SIG-M5 (cell line): ENCODE results near the gene EIF4A3.
"Not testable (repeated sequence)": the region's sequence is repeated elsewhere in the genome, so short reads cannot be mapped to it uniquely, and the experiment has no call there.

ENCODE experiments used
- DNase-seq: peaks from one replicate; lab custom pipeline; 2025; lab: John Stamatoyannopoulos, UW

The EIF4A3 gene

DNA sequence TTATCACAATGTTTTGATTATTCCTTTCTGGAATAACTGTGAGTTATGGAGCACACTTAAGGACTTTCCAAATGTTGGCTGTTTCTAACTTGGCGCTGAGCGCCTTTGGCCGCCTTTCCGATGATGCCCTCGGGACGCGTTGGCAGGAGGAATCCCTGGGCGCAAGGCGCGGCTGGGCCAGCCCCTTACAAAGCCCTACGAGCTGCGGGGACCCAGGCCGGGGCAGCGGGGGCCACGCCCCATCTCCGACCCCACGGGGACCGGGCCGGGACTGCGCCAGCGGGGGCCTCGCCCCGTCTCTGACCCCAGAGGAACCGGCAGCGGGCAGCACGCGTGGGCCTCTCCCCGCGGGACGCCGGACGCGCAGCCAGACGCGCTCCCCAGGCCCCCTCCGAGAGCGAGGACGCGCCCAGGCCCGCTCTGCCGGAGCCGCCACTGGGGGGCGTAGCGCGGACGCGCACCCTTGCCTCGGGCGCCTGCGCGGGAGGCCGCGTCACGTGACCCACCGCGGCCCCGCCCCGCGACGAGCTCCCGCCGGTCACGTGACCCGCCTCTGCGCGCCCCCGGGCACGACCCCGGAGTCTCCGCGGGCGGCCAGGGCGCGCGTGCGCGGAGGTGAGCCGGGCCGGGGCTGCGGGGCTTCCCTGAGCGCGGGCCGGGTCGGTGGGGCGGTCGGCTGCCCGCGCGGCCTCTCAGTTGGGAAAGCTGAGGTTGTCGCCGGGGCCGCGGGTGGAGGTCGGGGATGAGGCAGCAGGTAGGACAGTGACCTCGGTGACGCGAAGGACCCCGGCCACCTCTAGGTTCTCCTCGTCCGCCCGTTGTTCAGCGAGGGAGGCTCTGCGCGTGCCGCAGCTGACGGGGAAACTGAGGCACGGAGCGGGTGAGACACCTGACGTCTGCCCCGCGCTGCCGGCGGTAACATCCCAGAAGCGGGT, 45.6 kb downstream of the EIF4A3 start, which contains the start of gene GAA:
Gene GAA (plus strand): TSS at position 571 of the 935 bp plus-strand sequence. CDS start 3,006 bp downstream, outside the sequence.
- DNase-seq, result no peak

DNA sequence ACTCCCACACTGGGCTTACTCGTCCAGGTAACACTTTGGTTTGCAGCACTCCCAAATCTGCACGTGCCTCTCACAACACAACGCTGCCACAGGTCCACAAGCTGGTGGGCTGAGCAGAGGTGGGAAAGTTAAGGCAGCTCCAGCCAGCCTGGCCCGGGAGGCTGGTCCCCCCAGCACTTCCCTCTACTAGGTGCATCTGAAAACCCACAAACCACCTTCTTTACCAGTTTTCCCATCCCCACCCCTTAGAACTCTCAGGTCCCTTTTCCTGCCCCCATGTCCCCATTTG, 46.9 kb downstream of the EIF4A3 start:
- DNase-seq, result no peak

DNA sequence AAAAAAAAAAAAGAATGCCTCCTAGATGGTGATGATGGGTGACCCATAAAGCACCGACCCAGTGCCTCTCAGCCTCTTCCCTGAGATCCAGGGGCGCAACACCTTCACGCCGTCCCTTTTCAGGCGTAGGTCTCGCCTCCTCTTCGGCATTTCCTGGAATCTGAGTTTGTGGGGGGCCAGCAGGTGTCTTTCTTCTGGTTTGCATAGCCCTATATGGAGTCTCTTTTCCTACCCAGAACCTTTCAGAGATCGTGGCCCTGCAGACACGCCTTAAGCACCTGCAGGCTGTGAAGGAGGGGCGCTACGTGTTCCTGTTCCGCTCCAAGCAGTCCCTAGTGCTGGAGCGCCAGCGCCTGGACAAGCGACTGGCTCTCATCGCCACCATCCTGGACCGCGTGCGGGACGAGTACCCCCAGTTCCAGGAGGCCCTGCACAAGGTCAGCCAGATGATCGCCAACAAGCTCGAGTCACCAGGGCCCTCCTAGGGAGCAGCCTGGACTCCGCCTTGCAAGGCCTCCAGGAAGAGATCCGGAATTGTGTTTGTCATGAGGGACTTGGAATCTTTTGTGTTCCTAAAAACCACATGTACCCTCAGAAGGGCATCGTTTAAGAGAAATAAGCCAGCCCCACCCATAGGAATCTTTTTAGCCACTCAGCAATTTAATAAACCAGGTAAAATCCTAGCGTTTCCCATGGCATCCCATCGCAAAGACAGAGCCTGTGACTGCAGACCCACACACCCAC, 47.5 kb downstream of the EIF4A3 start:
- DNase-seq, result no peak

DNA sequence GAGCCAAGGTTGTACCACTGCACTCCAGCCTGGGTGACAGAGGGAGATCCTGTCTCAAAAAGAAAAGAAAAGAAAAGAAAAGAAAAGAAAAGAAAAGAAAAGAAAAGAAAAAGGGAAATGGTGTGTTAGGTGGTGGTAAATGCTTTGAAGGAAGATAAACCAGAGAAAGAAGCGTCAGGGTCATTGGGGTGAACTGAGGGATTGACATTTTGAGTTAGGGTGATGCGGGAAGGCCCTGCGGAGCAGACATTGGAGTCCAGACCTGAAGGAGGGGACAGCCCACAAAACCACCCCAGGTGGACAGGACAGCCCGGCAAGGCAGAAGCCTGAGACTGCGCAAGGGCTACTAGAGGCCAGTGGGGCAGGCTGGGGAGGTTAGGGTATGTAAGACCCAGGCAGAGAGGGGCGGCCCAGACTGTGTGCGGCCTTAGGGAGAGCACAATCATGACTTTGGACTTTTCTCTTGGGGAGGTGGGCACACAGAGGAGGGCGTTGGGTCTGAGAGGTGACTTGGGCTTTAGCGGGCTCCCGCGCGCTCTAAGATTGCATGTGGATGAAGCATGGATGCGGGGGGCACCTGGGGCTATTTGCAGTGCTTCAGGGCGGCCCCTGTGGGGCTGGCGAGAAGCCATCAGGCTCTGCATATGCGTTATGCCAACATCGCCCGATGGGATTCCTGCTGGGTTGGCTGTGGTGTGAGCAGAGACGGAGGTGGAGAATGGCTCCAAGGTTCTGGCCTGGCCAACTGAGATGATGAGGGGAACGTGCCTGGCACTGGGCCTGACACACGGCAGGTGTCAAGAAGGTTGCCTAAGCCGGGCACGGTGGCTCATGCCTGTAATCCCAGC, 48.9 kb downstream of the EIF4A3 start:
- no peak for DNase-seq

DNA sequence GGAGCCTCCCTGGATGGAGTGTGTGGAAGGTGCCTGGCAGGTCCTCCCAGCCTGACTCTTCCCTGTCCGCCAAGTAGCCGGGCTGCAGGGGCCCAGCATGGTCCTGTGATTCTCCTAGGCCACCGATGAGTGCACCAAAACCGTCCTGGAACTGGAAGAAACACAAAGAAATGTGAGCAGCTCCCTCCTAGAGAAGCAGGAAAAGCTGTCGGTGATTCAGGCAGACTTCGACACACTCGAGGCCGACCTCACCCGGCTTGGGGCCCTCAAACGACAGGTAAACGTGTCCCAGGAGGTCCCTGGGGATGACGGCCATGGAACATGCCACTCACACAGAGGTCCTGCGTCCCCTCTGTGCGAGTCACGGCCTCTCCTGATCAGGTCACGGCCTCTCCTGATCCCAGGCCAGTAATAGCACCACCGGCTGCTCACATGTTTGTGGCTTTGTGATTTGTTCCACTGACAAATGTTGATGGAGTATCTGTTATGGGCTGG, 49.8 kb downstream of the EIF4A3 start:
- no peak for DNase-seq

DNA sequence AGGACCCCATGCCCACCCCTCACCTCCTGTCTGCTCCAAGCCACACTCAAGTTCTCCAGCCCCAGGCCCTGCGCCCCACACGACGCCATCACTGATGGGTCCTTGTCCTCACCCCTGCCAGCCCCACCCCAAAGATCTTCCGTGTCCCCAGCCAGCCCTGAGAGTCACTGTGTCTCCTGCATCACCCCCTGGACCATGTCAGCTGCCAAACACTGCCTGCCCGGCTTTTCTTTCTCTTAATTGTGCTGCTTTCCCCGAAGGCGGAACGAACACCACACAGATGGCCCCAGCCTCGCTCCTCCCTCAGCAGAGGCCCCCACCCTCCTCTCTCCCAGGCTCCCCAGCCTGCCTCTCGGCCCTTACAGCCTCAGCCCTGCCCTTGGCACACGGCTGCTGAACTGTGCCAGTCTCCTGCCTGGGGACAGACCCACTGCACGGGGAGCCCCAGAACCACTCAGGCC, 50.3 kb downstream of the EIF4A3 start:
- no peak for DNase-seq

DNA sequence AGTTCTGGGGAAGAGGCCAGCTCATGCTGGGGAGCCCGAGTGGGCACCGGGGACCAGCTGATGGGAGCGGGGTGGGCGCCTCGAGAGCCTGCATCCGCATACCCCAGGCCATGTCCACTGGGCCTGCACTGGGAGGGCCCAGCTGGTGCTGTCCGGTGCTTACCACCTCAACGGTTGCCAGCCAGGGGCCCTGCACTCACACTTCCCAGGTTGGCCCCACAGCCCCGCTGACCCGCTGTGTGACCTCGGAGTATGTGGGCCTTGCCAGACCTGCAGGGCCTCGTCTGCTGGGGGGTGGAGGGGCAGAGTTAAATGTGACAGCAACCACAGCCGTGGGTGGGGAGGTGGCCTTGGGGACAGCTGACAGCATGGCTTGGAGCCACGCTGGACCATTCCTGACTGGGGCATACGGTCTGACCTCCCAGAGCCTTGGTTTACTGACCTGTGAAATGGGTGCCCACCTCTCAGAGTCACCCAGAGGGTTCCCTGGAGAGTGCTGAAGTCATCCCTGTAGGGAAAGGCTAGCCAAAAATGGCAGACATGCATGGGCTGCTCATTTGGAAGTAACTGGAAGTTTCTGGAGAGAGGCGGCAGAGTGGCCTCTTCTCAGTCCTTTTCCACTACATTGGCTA, 51.0 kb downstream of the EIF4A3 start:
- no peak for DNase-seq

DNA sequence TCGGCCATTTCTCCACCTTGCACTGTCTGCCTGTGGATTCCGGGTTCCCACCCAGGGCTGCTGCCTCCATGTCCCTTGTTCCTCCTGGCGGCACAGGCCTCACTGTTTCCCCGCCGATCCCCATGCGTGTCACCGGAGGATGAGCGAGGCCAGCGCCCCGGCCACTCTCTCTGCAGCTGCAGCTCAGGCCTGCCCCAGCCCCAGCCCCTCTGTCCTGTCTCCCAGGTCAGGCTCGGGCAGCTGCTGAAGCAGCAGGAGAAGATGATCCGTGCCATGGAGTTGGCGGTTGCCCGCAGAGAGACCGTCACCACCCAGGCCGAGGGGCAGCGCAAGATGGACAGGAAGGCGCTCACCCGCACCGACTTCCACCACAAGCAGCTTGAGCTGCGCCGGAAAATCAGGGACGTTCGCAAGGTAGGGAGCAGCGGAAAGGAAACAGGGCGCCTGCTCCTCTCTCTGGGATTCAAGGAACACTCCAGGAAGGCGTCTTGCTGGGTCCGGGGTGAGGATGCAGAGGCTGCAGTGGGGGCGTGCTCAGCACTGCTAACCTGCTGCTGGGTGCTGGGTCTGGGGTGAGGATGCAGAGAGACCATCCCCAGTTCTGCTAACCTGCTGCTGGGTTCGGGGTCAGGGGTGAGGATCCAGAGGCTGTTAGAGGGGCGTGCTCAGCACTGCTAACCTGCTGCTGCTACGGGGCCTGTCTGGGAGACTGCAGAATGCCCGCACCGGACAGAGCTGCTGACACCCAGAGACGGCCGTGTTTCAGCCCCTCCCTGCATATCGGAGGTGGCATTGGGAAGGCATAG, 51.7 kb downstream of the EIF4A3 start:
- no peak for DNase-seq

DNA sequence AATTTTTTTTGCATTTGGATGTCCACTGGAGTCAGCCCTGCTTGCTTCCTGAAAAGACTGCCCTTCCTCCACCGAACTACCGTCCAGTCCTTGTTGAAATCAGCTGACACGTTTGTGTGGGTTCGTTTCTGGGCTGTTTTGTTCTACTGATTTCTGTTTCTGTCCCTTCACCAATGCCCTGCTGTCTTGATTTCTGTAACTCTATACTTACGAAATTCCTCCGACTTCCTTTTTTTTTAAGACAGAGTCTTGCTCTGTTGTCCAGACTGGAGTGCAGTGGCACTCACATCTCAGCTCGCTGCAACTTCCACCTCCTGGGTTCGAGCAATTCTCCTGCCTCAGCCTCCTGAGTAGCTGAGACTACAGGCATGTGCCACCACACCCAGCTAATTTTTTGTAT, 54.0 kb downstream of the EIF4A3 start:
- DNase-seq, result peak; percentile 77

DNA sequence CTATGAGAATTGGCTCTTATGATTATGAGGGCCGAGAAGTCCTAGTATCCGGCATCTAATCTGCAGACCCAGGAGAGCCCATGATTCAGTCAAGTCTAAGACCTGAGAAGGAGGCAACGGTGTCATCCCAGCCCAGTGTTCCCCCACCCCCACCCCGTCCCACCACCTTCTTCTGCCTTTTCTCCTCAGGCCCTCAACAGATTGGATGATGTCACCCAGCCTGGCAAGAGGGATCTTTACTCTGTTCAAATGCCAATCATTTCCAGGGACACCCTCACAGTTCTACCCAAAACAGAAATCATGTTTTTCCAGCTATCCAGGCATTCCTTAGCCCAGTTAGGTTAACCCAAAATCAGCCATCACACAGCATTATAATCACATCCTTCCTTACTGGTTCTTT, 55.6 kb downstream of the EIF4A3 start:
- no peak for DNase-seq

DNA sequence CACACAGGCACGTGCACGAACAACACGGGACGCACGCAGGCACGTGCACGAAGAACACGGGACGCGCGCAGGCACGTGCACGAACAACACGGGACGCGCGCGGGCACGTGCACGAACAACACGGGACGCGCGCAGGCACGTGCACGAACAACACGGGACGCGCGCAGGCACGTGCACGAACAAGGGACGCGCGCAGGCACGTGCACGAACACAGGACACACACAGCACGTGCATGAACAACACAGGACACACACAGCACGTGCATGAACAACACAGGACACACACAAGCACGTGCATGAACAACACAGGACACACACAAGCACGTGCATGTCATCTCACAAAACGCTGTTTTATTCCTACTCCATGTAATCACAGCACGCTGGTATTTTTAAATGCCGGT, 56.8 kb downstream of the EIF4A3 start:
- not testable (repeated sequence) for DNase-seq

DNA sequence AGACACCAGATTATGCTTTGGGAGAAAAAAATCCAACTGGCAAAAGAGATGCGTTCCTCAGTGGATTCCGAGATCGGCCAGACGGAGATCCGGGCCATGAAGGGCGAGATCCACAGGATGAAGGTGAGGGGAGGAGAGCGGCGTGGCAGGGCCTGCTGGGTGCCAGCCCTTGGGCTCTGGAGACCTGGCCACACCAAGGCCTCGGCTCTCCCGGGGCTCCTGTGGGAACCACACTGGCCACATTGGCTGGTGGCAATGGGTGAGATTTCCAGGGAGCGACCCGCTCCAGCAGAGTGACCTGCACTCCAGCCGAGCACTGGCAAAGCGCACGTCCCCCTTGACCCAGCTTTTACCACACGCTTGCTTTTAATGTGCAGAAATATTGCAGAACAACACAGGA, 57.2 kb downstream of the EIF4A3 start:
- no peak for DNase-seq

DNA sequence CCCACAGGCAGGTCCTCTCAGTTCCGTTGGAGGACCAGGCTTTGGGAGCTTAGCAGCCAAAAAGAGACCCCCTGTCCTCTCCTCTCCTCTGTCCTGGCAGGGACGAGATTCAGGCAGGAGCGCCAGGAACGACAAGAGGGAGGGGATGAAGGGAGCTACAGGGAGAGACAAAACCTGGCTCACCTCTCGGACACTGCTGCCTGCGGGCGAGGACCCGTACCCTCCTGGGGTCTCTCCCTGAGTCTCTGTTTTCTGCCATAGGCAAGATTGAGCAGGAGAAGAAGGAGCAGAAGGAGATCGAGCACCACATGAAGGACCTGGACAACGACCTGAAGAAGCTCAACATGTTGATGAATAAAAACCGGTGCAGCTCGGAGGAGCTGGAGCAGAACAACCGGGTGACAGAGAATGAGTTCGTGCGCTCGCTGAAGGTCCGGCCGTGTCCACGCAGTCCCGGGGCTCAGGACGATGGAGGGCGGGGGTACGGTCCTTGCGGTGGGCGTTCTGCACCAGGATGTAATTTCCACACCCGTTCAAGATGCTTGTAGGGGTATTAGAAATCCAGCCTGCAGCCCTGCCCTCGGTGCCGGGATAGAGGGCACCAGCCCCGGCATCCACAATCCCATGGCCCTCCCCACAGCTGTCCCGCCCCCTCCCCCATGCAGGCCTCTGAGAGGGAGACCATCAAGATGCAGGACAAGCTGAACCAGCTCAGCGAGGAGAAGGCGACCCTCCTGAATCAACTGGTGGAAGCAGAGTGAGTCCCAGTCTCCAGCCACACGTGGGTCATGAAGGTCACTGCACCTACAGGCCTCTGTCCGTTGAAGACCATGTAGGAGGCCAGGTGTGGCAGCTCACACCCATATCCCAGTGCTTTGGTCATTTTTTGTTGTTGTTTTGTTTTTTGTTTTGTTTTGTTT, 59.3 kb downstream of the EIF4A3 start:
- no peak for DNase-seq

DNA sequence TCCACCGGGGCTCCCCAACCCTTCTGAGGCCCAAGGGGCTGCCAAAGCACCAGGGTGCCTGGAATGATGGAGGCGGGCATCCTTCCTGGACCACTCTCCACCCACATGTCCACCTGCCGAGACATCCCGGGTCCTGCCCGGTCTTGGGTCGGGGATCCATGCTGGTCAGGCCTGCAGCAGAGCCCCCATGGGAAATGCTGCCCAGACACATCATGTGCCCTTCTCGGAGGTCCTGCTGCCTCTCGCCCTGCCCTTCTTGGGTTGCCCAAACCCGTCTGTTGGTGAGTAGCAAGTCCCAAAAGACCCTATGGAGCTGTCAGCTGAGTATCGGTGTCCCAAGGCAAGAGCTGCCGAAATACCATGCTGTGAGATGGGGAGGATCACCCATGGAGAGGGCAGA, 60.3 kb downstream of the EIF4A3 start:
- DNase-seq, result no peak

DNA sequence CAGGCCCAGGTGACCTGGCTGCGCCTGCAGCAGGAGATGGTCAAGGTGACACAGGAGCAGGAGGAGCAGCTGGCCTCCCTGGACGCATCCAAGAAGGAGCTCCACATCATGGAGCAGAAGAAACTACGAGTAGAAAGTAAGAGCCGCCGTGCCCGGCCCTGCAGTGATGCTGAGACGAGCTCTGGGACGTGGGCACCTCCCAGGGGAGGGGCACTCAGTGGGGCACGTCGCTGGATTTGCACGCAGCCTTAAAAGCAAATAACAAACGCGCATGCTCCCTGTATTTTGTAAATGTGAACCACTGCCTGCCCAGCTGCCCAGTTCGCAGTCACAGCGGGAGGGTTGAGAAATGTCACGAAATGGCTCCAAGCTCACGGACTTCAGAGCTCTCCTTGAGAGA, 60.8 kb downstream of the EIF4A3 start:
- DNase-seq, result no peak

DNA sequence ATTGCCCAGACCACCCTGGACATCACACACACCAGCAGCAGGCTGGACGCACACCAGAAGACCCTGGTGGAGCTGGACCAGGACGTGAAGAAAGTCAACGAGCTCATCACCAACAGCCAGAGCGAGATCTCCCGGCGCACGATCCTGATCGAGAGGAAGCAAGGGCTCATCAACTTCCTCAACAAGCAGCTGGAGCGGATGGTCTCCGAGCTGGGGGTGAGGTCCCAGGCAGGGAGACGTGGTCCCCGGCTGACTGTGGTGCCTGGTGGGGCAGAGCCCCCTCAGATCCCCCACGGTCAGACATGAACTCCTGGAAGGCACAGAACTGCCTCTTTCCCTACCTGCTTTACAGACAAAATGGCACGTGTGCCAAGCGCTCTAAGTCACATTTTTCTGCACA, 62.2 kb downstream of the EIF4A3 start:
- no peak for DNase-seq
